Gastroesophageal sphincter (tissue), 4 donors: ENCODE measurements around the gene CBFA2T2. TPM values are rescaled to one million over a fixed set of nuclear protein-coding genes. Genes with fewer than 3 reads are reported as not detected.
A peak's percentile ranks its signal among the peaks of the same experiment; 100 is the strongest.

ENCODE experiments used
- ATAC-seq: fragments of 150-250 bp; one replicate; pipeline ENCODE4 v1.9.1; 2016; ENCODE audit warnings: mild to moderate bottlenecking, moderate library complexity
- H3K27ac ChIP-seq, 4 donors: fragments of 200-600 bp; sonication (generic) in 3 of 4; 1 replicate in 3 of 4; 2 replicates in 1 of 4; pipeline ENCODE4 v1.5.1; 2016 to 2019
- H3K27me3 ChIP-seq: fragments of 200-600 bp; sonication (generic); one replicate; pipeline ENCODE4 v1.5.1; 2019
- H3K36me3 ChIP-seq, 2 donors: fragments of 200-600 bp; sonication (generic); one replicate each; pipeline ENCODE4 v1.5.1; 2019; ENCODE audit warnings: control low read depth in 1 of 2
- H3K4me1 ChIP-seq, 3 donors: fragments of 200-600 bp; sonication (generic); 1 replicate in 2 of 3; 2 replicates in 1 of 3; pipeline ENCODE4 v1.5.1; 2016 to 2019; ENCODE audit warnings: control low read depth in 2 of 3
- H3K4me3 ChIP-seq, 2 donors: fragments of 200-600 bp; sonication (generic); one replicate each; pipeline ENCODE4 v1.5.1; 2019; ENCODE audit warnings: mild to moderate bottlenecking in 1 of 2, moderate library complexity in 1 of 2
- H3K9me3 ChIP-seq, 3 donors: fragments of 200-600 bp; sonication (generic); one replicate each; pipeline ENCODE4 v1.5.1; 2017 to 2019; ENCODE audit warnings: control low read depth in 2 of 3
- CTCF ChIP-seq, 4 experiments: fragments of 200-600 bp in 2 of 4; fragments of 450-650 bp in 2 of 4; sonication (generic) in 1 of 4; IDR thresholded peaks; one replicate each; pipeline ENCODE4 v1.5.1; 2017 to 2019; ENCODE audit warnings: antibody characterized with exemption in 4 of 4, mild to moderate bottlenecking in 2 of 4, moderate library complexity in 2 of 4
- EP300 ChIP-seq: sonication (generic); formaldehyde crosslinking; IDR thresholded peaks from one replicate; pipeline ENCODE4 v1.6.1; 2017; ENCODE audit warnings: antibody characterized with exemption, mild to moderate bottlenecking
- POLR2A ChIP-seq, 2 donors: fragments of 450-650 bp; IDR thresholded peaks; one replicate each; pipeline ENCODE4 v1.6.1; 2017; ENCODE audit warnings: antibody characterized with exemption in 2 of 2, mild to moderate bottlenecking in 2 of 2, moderate library complexity in 1 of 2
- POLR2AphosphoS5 ChIP-seq: sonication (generic); formaldehyde crosslinking; IDR thresholded peaks from one replicate; pipeline ENCODE4 v1.6.1; 2017; ENCODE audit warnings: antibody characterized with exemption
- WGBS, 2 donors: methylation state at CpG; one replicate each; pipeline ENCODE4 v1.1.5; 2018; ENCODE audit warnings: low coverage in 1 of 2; 5-methylcytosine and 5-hydroxymethylcytosine counted together
- total RNA-seq, 4 donors: library from RNA; depleted of rRNA; stranded (reverse); fragments of >200 nt; gene quantifications; one replicate each; pipeline ENCODE4 v1.1.0, GENCODE V29; 2016

Gene CBFA2T2
- total RNA-seq, 4 donors from 2014 or later: 11.1 to 17.4 (median 14.2) TPM

- Histone ChIP-seq H3K27me3 (no peaks in the 10 kb centered on the region), H3K4me1 (peaks cover 0 to 64% (median 17%) of the 10 kb centered on the region in 3 donors), H3K9me3 (no peaks in the 10 kb centered on the region), H3K4me3 (peak overlapping the region; percentile 43 to 62), H3K27ac (peak overlapping the region; percentile 41 to 93 (median 90)), H3K36me3 (peaks cover 0 to 28% of the 10 kb centered on the region in 2 donors)
- no peak for ATAC-seq
- TF ChIP-seq CTCF (IDR thresholded peaks at IDR 0.05) (no peak), POLR2AphosphoS5 (no peak), EP300 (no peak), POLR2A (IDR thresholded peaks at IDR 0.05) (no peak)
- WGBS, 2 donors: 31 to 70% methylated on average over 2 to 5 of the region's 9 CpGs
These were observed 174.3 kb downstream of the CBFA2T2 start for GRCh38 chr20:33664085-33664761.

GRCh38 chr20:33664762-33665144 lies 174.9 kb downstream of the CBFA2T2 start:
- H3K4me3 ChIP-seq: no peak overlapping the region
- H3K36me3 ChIP-seq: peaks cover 0 to 28% of the 10 kb centered on the region in 2 donors
- H3K27me3 ChIP-seq: no peaks in the 10 kb centered on the region
- TF ChIP-seq CTCF (IDR thresholded peaks at IDR 0.05): no peak
- no peak for TF ChIP-seq POLR2AphosphoS5
- TF ChIP-seq POLR2A (IDR thresholded peaks at IDR 0.05): no peak
- TF ChIP-seq EP300: no peak
- H3K27ac ChIP-seq: peak overlapping the region in 3 of 4 donors; percentile 89 to 93 (median 91)
- H3K9me3 ChIP-seq: no peaks in the 10 kb centered on the region
- WGBS, 2 donors: 100% methylated on average over 1 of the region's 2 CpGs
- H3K4me1 ChIP-seq: peaks cover 0 to 69% (median 17%) of the 10 kb centered on the region in 3 donors
- no peak for ATAC-seq

GRCh38 chr20:33666293-33667244 lies 176.7 kb downstream of the CBFA2T2 start, which contains the start of gene ACTL10:
Gene ACTL10 (plus strand): TSS chr20:33666943. CDS start chr20:33667498, 555 bp downstream.
- H3K27ac ChIP-seq: peak within 1 kb of the TSS; percentile 85 to 96 (median 92)
- TF ChIP-seq EP300 (no peak), CTCF (IDR thresholded peaks at IDR 0.05) (peak in 3 of 4 experiments; percentile 40 to 50 (median 47)), POLR2A (IDR thresholded peaks at IDR 0.05) (peak; percentile 59 to 67), POLR2AphosphoS5 (peak; percentile 70)
- peaks cover 0 to 87% (median 17%) of the 10 kb centered on the region in 3 donors for H3K4me1 ChIP-seq
- no peaks in the 10 kb centered on the region for H3K27me3 ChIP-seq
- ATAC-seq: peak; percentile 88
- WGBS, 2 donors: 0% methylated on average over 1 to 3 of the region's 50 CpGs
- H3K4me3 ChIP-seq: peak within 1 kb of the TSS; percentile 24 to 69
- no peaks in the 10 kb centered on the region for H3K9me3 ChIP-seq
- H3K36me3 ChIP-seq: peaks cover 0 to 34% of the 10 kb centered on the region in 2 donors

GRCh38 chr20:33667245-33667675 lies 177.4 kb downstream of the CBFA2T2 start:
- Histone ChIP-seq H3K27me3 (no peaks in the 10 kb centered on the region), H3K9me3 (no peaks in the 10 kb centered on the region), H3K36me3 (peaks cover 0 to 36% of the 10 kb centered on the region in 2 donors), H3K4me1 (peaks cover 0 to 90% (median 20%) of the 10 kb centered on the region in 3 donors), H3K4me3 (peak overlapping the region; percentile 24 to 69), H3K27ac (peak overlapping the region; percentile 36 to 96 (median 92))
- peak; percentile 29 for ATAC-seq
- peak; percentile 18 for TF ChIP-seq POLR2AphosphoS5
- TF ChIP-seq CTCF (IDR thresholded peaks at IDR 0.05): no peak
- TF ChIP-seq POLR2A (IDR thresholded peaks at IDR 0.05): peak in 1 of 2 donors; percentile 17
- TF ChIP-seq EP300: no peak
- WGBS, 2 donors: no CpG with 5 or more reads among the region's 55 CpGs
